Embryonic facial prominence (tissue), 1 donor: ENCODE measurements around the gene TAS1R3.

Experiments used
- DNase-seq: peaks from one replicate; pipeline ENCODE4 v3.0.0-alpha.2; 2016; ENCODE audit errors: extremely low spot score

Gene TAS1R3

DNA sequence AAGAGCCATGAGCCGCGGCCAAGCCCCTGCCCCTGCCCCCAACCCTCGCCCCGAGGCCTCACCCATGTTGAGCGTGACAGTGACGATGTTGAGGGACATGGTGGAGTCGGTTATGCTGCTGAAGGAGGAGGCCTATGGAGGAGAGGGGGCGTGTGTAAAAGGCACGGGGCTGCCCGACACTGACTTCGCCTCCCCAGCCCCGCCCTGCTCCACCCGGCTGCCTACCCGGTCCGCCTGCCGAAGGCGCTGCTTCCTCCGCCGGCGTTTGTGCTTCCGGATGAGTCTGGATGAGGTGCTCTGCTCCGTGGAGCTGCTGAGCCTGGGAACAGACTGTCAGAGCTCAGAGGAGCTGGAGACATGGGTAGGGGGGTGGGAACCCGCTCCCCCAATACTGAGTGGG, 9.1 kb downstream of the TAS1R3 start:
- no peak for DNase-seq

GRCh38 chr1:1340791-1341548, 9.9 kb downstream of the TAS1R3 start:
- DNase-seq: no peak

GRCh38 chr1:1341549-1342021, 10.5 kb downstream of the TAS1R3 start:
- no peak for DNase-seq

DNA sequence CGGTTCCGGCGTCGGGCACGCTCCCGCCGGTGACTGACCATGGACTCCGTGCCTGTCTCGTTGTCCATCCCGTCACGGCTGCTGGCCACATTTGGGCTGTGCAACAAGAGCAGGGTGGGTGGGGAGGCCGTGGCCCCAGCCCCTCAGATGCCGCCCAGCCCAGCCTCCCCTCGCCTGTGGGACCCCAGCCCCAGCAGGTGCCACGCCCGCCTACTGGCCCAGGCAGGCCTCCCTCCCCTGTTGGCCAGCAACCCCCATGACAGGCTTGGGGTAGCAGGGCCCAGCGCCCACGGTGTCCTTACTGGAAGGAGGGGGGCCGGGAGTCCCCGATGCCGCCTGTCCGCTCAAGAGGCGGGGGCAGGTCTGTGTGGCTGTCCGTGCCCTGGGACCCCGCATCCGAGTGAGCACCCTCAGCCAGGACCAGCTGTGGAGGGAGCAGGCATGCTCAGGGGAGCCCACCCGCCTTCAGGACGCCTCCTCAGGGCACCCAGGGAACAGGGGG, 11.0 kb downstream of the TAS1R3 start:
- DNase-seq: no peak

GRCh38 chr1:1342584-1343115, 11.6 kb downstream of the TAS1R3 start:
- DNase-seq: no peak

DNA sequence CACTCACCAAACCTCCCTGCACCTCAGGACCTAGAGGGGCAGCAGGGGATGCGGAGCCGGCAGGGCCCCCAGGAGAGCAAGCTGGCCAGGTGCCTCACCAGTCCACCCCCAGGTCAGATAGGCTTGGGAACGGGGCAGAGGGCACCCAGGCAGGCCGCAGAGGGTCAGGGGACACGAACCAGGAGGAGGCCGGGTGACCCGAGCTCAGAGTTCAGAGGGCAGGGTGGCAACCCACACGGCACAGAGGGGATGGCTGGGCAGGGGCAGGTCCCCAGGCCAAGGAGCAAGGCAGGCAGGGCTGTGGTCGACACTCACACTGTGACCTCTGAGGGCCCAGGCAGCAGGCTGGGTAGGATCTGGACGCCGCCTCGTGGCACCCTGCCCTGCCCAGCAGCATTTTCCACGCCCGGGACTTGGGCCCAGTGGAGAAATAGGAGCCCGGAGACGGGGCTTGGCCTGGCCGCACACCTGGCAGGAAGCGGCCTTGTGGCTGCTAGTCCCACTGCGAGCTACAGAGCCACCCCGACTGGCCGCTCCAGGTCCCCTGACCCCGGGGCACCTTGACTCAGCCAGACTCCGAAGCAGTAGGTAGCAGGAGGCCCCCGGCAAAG, 12.8 kb downstream of the TAS1R3 start:
- no peak for DNase-seq

GRCh38 chr1:1344655-1345361, 13.7 kb downstream of the TAS1R3 start:
- no peak for DNase-seq

GRCh38 chr1:1345384-1345783, 14.3 kb downstream of the TAS1R3 start:
- no peak for DNase-seq

GRCh38 chr1:1345860-1346500, 14.9 kb downstream of the TAS1R3 start:
- DNase-seq: no peak

GRCh38 chr1:1346501-1346890, 15.4 kb downstream of the TAS1R3 start:
- no peak for DNase-seq

GRCh38 chr1:1347026-1347595, 16.0 kb downstream of the TAS1R3 start:
- DNase-seq: no peak

GRCh38 chr1:1347663-1348419, 16.8 kb downstream of the TAS1R3 start:
- DNase-seq: no peak

GRCh38 chr1:1348420-1349255, 17.6 kb downstream of the TAS1R3 start:
- no peak for DNase-seq

DNA sequence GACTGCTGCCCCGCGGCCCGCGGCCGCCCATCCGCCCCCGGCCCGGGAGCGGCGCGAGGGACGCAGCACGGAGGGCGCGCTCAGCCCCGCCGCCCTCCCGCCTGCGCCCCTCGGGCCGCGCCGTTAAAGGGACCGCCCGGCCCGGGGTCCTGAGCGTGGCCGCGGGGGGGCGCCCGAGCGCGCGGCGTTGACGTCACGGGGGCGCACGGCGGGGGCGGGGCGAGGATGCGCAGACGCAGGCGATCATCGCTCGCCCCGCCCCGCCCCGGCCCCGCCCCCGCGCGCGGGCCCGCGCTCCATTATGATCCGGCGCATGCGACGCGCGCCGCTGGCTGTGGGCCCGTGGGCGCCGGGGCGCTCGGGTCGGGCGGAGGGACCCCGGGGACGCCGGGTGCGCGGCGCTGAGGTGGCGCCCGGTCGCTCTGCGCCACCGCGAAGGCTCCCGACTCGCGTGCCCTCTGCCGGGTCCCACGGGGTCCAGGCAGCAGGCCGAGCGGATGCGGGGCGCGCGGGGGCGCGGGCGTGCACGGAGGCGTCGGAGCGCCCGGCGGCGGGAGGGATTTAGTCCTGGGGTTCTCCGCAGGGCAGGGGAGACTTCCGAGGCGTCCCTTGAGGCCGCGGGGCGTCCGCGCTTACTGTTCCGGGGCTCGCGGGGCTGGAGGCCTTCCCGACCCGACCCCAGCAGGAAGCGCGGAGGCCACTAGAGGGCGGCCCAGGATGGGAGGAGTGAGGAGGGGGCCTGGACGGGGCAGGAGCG, 18.4 kb downstream of the TAS1R3 start, which contains the start of gene DVL1:
TSS of gene DVL1 (minus strand) at position 163 of the 757 bp plus-strand sequence. CDS start 353 bp downstream, outside the sequence.
- no peak for DNase-seq

DNA sequence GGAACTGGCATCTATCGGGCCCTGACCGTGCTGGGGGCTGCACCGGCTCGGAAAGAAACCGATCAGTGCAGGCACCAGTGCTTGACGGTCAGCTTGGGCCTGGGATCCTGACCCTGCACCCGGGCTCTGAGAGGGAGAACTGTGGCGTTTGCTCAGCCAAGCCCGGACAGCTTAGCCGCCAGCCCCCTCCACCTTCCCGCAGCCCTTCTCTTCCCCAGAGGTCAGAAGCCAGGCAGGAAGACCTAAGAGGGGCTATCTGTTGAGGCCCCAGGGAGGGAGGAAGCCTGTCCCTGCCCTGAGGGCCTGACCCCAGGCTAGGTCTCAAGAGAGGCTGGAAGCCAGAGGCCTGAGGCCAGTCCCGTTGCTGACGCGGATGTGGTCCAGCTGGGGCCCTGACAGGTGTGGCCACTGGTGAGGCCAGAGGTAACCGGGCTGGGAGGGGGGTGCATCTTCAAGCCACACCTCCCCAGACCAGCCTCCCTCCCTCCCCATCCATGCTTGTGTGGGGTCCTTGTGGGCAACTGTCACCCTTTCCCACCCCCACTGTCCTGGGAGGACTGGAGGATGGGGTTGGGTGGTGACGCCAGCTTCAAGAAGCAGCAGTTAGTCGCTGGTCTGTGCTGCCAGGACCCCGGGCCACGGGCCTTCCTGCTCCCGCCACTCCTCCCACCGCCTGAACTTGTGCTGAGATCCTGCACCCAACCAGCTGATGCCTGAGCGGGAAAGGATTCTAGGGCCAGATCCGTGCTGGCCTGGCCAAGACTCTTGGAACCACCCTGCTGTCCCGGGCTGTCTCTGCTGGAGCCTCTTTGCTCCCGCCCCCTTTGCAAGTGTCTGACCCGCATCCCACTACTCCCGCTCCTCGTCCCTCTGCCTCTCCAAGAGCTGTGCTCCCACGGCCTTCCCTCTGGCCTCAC, 20.7 kb downstream of the TAS1R3 start:
- no peak for DNase-seq

GRCh38 chr1:1352786-1353388, 21.8 kb downstream of the TAS1R3 start:
- DNase-seq: no peak

GRCh38 chr1:1353389-1354151, 22.5 kb downstream of the TAS1R3 start:
- DNase-seq: no peak
